Spinal cord (tissue), 10 donors: Measurements from ENCODE around the gene TBCEL. TPM values are rescaled to one million over a fixed set of nuclear protein-coding genes. Genes with fewer than 3 reads are reported as not detected.

ENCODE experiments used
- DNase-seq, 6 donors: peaks; one replicate each; pipeline versions ENCODE4 v3.0.0 to v3.0.0-alpha.2; 2013 to 2015; ENCODE audit warnings: low spot score in 6 of 6, low read depth in 4 of 6
- H3K27ac ChIP-seq: one replicate; pipeline ENCODE4 v1.5.1; 2013; ENCODE audit warnings: low read depth, low read length, control low read depth
- H3K27me3 ChIP-seq: one replicate; pipeline ENCODE4 v1.6.1; 2013; ENCODE audit warnings: low read length; ENCODE audit not compliant: control insufficient read depth, insufficient read depth
- H3K36me3 ChIP-seq: one replicate; pipeline ENCODE4 v1.6.1; 2013; ENCODE audit warnings: low read length; ENCODE audit not compliant: control insufficient read depth, insufficient read depth
- H3K4me1 ChIP-seq: one replicate; pipeline ENCODE4 v1.6.1; 2013; ENCODE audit warnings: low read length; ENCODE audit not compliant: control insufficient read depth, insufficient read depth
- H3K4me3 ChIP-seq: one replicate; pipeline ENCODE4 v1.5.1; 2013; ENCODE audit warnings: low read depth, low read length, control low read depth
- H3K9me3 ChIP-seq: one replicate; pipeline ENCODE4 v1.6.1; 2013; ENCODE audit warnings: low read length; ENCODE audit not compliant: control insufficient read depth, insufficient read depth
- WGBS: methylation state at CpG from one replicate; pipeline ENCODE4 v1.1.5; 2013; ENCODE audit warnings: missing lambda C conversion rate; ENCODE audit not compliant: insufficient coverage; 5-methylcytosine and 5-hydroxymethylcytosine counted together
- polyA plus RNA-seq, 2 donors: library from polyadenylated mRNA; unstranded; fragments of 120-200 nt; gene quantifications; one replicate each; pipeline ENCODE4 v1.2.1, GENCODE V29; 2013; ENCODE audit not compliant: insufficient read length in 2 of 2
- total RNA-seq, 2 donors: library from RNA; depleted of rRNA in 1 of 2; stranded (reverse); fragments of 120-200 nt in 1 of 2; fragments of >200 nt in 1 of 2; gene quantifications; one replicate each; pipeline versions ENCODE4 v1.2.3 to v1.2.4, GENCODE V29; 2013 to 2014
- donor health status: healthy.

TBCEL gene
- total and polyA plus RNA-seq, 4 donors, result 11.5 to 49.0 (median 28.7) TPM

DNA sequence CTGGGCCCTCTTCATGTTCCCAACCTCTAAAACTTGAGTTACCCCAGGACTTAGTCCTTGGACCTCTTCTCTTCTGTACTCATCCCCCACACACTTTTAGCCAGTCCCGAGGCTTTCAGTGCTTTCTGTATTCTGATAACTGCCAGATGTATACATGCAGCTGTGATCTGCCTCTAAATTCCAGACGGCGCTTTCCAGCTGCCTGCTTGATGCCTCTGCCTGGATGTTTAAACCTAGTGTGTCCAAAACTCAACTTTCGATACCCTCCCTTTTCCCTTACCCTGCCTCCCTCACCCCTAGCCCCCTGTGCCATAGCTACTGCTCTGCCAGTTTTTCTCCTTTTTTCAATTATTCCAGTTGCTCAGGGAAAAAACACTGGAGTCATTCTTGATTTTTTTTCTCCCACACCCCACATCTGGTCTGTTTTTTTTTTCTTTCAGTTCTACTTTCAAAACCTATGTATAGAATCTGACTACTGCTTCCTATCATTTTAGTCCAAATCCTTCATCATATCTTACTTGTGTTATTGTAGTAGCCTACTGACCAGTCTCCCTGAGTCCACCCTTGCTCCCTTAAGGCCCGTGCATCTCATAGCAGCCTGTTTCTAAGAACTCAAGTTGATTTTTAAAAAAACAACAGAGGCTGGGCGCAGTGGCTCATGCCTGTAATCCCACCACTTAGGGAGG lies 44.2 kb downstream of the TBCEL start:
- 88% methylated on average over 6 of the region's 6 CpGs for WGBS
- Histone ChIP-seq H3K27ac (peak overlapping the region; percentile 54), H3K4me3 (no peak overlapping the region), H3K4me1 (no peaks in the 10 kb centered on the region), H3K27me3 (no peaks in the 10 kb centered on the region), H3K36me3 (peaks cover 8% of the 10 kb centered on the region), H3K9me3 (no peaks in the 10 kb centered on the region)
- DNase-seq, result no peak

DNA sequence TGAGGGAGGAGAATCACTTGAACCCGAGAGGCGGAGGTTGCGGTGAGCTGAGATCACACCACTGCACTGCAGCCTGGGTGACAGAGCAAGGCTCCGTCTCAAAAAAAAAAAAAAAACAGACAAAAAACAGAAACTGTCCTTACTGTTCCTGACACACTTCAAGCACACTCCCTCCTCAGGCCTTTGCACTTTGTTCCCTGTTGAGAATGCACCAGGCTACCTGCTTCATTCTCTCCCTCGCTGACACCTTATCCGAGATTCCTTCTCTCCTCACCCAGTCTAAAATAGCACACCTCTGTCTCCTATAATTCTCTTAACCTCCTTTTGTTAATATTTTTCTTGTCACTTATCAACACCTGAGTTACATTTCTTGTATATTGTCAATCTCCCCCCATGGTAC lies 44.9 kb downstream of the TBCEL start:
- no peak overlapping the region for H3K4me3 ChIP-seq
- 85% methylated on average over 4 of the region's 6 CpGs for WGBS
- no peaks in the 10 kb centered on the region for H3K9me3 ChIP-seq
- DNase-seq, result no peak
- H3K27ac ChIP-seq, result no peak overlapping the region
- no peaks in the 10 kb centered on the region for H3K27me3 ChIP-seq
- H3K36me3 ChIP-seq, result peaks cover 8% of the 10 kb centered on the region
- no peaks in the 10 kb centered on the region for H3K4me1 ChIP-seq

DNA sequence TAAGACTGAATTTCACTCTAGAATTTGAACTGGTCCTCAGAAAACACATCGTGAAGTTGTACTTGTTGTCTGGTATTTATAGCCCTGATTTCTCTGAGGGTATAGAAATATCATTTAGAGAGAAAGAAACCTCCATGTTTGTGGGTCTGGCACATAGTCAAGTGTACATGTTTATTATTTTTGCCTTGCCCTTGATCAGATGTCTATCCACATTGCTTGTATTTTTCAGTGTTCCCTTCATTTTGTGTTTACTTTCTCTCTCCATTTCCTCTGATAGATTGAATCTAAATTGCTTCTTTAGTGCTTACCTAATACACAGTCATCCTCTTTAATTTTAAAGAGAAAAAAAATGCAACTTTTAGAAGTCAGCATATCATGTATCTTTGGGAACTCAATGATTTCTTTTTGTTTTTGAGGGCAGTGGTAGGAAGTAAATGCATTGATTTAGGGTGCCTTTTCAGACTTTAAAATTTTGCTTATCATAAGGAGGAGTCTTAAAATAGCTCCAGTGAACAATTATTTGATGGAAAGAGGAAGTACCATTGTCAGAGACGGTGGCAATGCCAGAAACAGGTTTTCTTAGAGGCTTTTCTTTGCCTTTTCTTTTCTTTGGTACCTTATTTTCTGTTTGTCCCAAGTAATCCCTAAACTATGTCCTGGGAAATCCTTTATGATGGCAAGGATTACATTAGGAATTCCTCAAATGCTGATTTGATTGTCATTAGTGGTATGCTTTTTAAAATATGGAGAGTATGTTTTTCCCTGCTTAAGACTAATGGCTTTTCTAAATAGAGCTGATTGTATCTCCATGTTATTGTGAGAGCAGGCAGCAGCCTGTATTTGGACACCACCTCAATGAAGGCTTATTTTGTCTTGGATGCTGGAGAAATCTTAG lies 47.3 kb downstream of the TBCEL start:
- no CpG with 5 or more reads among the region's 2 CpGs for WGBS
- no peaks in the 10 kb centered on the region for H3K4me1 ChIP-seq
- no peaks in the 10 kb centered on the region for H3K27me3 ChIP-seq
- H3K27ac ChIP-seq, result peak overlapping the region; percentile 22
- no peaks in the 10 kb centered on the region for H3K9me3 ChIP-seq
- H3K36me3 ChIP-seq, result peaks cover 8% of the 10 kb centered on the region
- no peak overlapping the region for H3K4me3 ChIP-seq
- DNase-seq, result no peak

DNA sequence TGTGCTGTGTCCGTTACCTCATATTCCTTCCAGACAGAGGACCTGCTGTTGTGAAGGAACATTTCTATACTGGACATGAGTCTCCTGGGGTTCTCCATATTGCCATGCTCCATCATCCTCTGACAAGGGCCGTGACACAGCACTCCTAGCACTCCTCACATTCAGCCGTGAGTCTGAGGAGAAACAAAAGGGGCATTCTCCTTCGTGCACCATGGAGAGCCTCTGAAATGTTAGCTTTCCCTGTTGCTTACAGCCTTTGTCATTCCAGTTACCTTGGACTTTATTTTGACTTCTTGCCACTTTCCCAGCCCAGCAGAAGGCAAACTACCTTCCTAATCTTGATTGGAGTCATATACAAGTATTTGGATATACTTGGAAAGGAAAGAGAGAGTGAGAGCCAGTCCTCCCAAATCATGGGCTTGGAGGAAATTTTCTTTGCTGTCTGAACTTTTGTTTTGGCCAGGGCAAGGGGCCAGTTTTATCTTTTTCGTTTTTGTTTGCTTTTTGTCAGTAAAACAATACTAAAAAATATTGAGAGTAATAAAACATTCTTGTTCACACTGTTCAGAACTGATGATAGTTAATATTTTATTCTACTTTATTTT lies 48.0 kb downstream of the TBCEL start:
- peaks cover 8% of the 10 kb centered on the region for H3K36me3 ChIP-seq
- H3K27me3 ChIP-seq, result no peaks in the 10 kb centered on the region
- no peak overlapping the region for H3K4me3 ChIP-seq
- no peaks in the 10 kb centered on the region for H3K4me1 ChIP-seq
- H3K9me3 ChIP-seq, result no peaks in the 10 kb centered on the region
- 14% methylated on average over 3 of the region's 5 CpGs for WGBS
- DNase-seq, result peak; percentile 26 to 85 (median 33)
- peak overlapping the region; percentile 22 for H3K27ac ChIP-seq

DNA sequence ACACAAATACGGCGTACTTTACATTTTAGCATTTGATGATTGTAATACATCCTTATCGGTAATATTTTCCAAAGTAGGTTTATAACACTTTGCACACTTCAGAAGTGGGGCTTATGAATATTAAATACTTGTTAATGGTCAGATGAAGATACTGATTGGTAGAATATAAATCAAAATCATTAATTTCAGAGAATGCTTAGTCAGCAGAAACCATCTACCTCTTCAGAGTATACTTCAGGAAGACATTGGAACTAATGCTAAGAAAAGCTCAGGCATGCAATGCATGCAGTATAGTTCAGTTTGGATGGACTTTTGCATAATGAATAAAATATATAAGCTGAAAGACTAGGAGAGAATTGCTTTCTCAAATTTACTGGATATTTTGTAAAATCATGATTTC lies 57.4 kb downstream of the TBCEL start:
- peaks cover 2% of the 10 kb centered on the region for H3K36me3 ChIP-seq
- no peaks in the 10 kb centered on the region for H3K27me3 ChIP-seq
- H3K4me3 ChIP-seq, result no peak overlapping the region
- no CpG with 5 or more reads among the region's 3 CpGs for WGBS
- H3K27ac ChIP-seq, result no peak overlapping the region
- no peak for DNase-seq
- no peaks in the 10 kb centered on the region for H3K4me1 ChIP-seq
- H3K9me3 ChIP-seq, result no peaks in the 10 kb centered on the region

DNA sequence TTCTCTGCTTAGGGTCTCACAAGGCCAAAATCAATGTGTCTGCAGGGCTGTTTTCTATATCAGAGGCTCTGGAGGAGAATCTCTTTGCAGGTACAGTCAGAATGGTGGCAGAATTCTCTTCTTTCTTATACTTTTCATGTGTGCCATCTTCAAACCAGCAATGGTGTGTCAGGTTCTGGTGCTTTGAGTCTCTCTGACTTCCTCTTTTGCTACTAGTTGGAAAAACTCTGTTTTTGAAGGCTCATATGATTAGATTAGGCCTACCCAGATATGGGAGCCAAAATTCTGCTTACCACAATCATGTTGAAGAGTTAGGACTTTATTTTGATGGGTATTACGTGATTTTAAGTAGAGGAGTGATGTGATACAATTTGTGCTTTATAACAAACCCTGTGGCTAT lies 58.3 kb downstream of the TBCEL start:
- H3K27ac ChIP-seq, result no peak overlapping the region
- no CpG with 5 or more reads among the region's 1 CpG for WGBS
- no peaks in the 10 kb centered on the region for H3K27me3 ChIP-seq
- no peaks in the 10 kb centered on the region for H3K9me3 ChIP-seq
- peaks cover 2% of the 10 kb centered on the region for H3K36me3 ChIP-seq
- H3K4me1 ChIP-seq, result no peaks in the 10 kb centered on the region
- no peak overlapping the region for H3K4me3 ChIP-seq
- DNase-seq, result no peak

DNA sequence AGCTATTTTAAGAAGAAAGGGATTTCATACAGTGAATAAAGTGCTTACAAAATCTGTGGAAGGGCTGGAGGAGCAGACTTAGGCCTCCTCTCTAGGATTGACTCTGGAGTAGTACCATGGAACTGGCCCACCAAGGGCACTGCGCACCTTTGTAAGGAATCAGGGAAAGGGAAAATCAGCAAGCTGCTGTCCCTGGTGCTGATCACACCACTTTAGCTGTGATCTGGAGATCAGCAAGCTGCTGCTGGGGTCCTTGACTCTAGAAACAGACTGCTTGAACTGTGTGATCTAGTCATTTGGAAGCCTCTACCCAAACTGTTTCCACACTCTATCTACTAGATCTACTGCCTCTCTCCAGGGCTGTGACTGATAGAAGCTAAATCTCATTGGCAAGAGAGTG lies 58.8 kb downstream of the TBCEL start:
- Histone ChIP-seq H3K4me3 (no peak overlapping the region), H3K4me1 (no peaks in the 10 kb centered on the region), H3K36me3 (peaks cover 2% of the 10 kb centered on the region), H3K27me3 (no peaks in the 10 kb centered on the region), H3K9me3 (no peaks in the 10 kb centered on the region), H3K27ac (no peak overlapping the region)
- WGBS, result 100% methylated on average over 1 of the region's 1 CpG
- DNase-seq, result no peak

DNA sequence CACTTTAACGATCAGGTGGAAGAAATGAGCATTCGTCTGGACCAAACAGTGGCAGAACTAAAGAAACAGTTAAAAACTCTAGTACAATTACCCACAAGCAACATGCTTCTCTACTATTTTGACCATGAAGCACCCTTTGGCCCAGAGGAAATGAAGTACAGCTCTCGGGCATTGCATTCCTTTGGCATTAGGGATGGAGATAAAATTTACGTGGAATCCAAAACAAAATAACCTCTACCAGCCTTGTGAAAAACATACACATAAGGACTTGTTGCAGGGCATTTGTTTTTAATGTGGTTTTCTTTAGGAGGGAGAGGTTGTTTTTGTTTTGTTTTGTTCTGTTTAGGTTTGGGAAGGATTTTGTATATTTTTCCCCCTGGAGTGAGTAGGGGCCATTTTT lies 63.0 kb downstream of the TBCEL start:
- Histone ChIP-seq H3K9me3 (no peaks in the 10 kb centered on the region), H3K4me1 (no peaks in the 10 kb centered on the region), H3K4me3 (no peak overlapping the region), H3K27ac (no peak overlapping the region), H3K27me3 (no peaks in the 10 kb centered on the region), H3K36me3 (no peaks in the 10 kb centered on the region)
- WGBS, result no CpG with 5 or more reads among the region's 4 CpGs
- no peak for DNase-seq

DNA sequence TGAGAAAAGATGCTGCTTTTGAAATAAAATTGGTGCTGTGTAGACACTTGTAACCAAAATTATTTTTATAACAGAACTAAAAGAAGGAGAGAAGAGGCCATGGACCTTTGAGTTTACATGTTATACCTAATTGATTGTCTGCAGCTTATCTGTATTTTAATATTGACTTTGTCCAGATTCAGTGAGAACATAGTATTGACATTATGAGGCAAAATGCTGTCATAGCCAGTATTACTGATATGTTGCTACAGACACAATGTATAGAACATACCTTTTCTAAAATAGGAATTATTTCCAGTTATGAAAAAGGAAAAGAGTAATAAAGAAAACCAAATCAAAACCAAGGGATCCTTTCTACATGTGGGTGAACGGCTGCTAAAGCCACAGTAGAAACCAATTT lies 65.7 kb downstream of the TBCEL start:
- H3K27ac ChIP-seq, result no peak overlapping the region
- H3K36me3 ChIP-seq, result no peaks in the 10 kb centered on the region
- H3K4me1 ChIP-seq, result no peaks in the 10 kb centered on the region
- no CpG with 5 or more reads among the region's 1 CpG for WGBS
- H3K9me3 ChIP-seq, result no peaks in the 10 kb centered on the region
- no peak overlapping the region for H3K4me3 ChIP-seq
- no peak for DNase-seq
- H3K27me3 ChIP-seq, result no peaks in the 10 kb centered on the region
